Measurements from ENCODE around the gene LCE3C.

LCE3C gene

DNA sequence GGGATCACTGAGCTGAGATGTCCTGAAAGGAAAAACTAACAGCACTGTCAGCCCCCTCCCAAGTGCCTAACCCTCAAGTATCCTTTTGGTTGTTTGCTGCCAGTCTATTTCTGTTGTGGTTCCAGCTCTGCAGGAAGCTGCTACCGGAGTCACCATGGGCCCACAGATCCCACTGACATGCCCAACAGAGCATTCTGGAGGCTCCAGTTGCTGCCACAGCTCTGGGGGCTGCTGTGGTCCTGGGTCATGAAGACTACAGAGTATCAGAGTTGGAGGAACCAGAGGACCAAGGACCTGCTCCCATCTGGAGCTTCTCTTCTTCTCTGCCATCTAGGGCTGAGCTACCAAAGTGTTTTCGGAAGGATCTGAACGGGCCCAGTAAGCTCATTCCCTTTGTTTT is 22.0 kb downstream of the LCE3C start:
- H3K9ac ChIP-seq (ENCODE audit: low read length) = no peak overlapping the region
- no peak for DNase-seq (ENCODE audit: low read depth)
- H3K4me1 ChIP-seq (ENCODE audit: control insufficient read depth, insufficient read depth, low read length) = peaks cover 10% of the 10 kb centered on the region
- no peak overlapping the region for H3K4me3 ChIP-seq (ENCODE audit: low read length)
- peaks cover 40% of the 10 kb centered on the region for H3K9me3 ChIP-seq (ENCODE audit: control insufficient read depth, low read length)
- H3K36me3 ChIP-seq (ENCODE audit: control insufficient read depth, insufficient read depth, low read length, severe bottlenecking) = no peaks in the 10 kb centered on the region
- peaks cover 4% of the 10 kb centered on the region for H3K27me3 ChIP-seq (replicated peaks; ENCODE audit: control insufficient read depth, insufficient read depth, low read length)

- Histone ChIP-seq H3K27me3 (replicated peaks; ENCODE audit: control insufficient read depth, insufficient read depth, low read length) (peaks cover 4% of the 10 kb centered on the region), H3K9me3 (ENCODE audit: control insufficient read depth, low read length) (peaks cover 36% of the 10 kb centered on the region), H3K9ac (ENCODE audit: low read length) (no peak within 1 kb of the TSS), H3K4me1 (ENCODE audit: control insufficient read depth, insufficient read depth, low read length) (peaks cover 10% of the 10 kb centered on the region), H3K36me3 (ENCODE audit: control insufficient read depth, insufficient read depth, low read length, severe bottlenecking) (no peaks in the 10 kb centered on the region), H3K4me3 (ENCODE audit: low read length) (no peak within 1 kb of the TSS)
- DNase-seq (ENCODE audit: low read depth) = no peak
Measured at GRCh38 chr1:152622803-152623202, 22.8 kb downstream of the LCE3C start, which contains the start of gene LCE3A. Gene LCE3A (minus strand): TSS chr1:152623103. CDS start chr1:152623103, 0 bp downstream.

DNA sequence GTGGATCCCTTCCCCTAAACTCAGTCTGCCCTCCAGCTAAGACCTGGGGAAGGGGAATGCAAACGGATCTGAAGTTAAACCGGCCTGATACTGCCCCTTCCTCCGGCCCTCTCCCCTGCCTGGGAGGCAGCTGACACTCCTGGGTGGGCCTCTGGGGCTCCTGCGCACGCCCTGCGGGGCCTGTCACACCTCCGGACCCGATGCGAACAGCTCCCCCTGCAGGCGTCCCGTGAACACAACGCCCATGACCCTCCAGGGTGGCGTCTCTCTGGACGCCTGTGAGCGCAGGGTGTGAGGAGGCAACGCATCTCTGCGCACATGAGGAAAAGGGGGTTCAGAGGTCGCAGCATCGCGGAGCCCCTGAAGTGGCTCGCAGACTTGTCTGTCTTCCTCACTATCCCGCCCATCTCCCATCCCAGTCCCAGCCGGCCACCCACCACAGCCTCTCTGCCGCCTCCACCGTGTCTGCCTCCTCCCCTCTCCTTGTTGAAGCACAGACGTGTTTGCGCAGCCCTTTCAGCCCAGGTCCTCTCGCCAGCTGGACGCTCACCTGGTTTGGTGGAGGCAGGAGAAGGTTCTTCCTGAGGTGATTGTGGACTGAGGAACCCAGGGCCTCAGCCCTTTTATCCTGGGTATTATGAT is 23.3 kb downstream of the LCE3C start:
- Histone ChIP-seq H3K4me1 (ENCODE audit: control insufficient read depth, insufficient read depth, low read length) (peaks cover 10% of the 10 kb centered on the region), H3K27me3 (replicated peaks; ENCODE audit: control insufficient read depth, insufficient read depth, low read length) (peaks cover 4% of the 10 kb centered on the region), H3K4me3 (ENCODE audit: low read length) (no peak overlapping the region), H3K9me3 (ENCODE audit: control insufficient read depth, low read length) (peaks cover 31% of the 10 kb centered on the region), H3K36me3 (ENCODE audit: control insufficient read depth, insufficient read depth, low read length, severe bottlenecking) (no peaks in the 10 kb centered on the region), H3K9ac (ENCODE audit: low read length) (no peak overlapping the region)
- no peak for DNase-seq (ENCODE audit: low read depth)

- no peak for DNase-seq (ENCODE audit: low read depth)
- H3K4me1 ChIP-seq (ENCODE audit: control insufficient read depth, insufficient read depth, low read length) = peaks cover 19% of the 10 kb centered on the region
- H3K9me3 ChIP-seq (ENCODE audit: control insufficient read depth, low read length) = peaks cover 14% of the 10 kb centered on the region
Measured at GRCh38 chr1:152626744-152627143, 26.7 kb downstream of the LCE3C start.

DNA sequence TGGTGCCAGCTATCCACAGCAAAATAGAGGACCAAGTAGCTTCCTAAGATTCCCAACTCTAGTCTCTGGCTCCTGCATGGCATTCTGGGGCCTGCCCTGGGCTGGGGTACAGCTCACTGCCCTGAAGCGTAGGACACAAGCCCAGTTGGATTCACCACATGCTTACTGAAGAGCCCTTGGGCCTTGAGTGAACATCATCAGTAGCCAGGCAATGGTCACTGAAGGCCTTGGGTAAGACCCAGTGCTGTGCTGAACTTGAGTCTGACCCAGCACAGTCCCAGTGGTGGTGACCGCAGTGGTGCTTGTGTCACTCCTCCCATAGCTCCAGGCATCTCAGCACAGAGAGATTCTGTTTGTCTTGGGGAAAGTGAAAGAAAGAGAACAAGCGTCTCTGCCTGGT is 30.6 kb downstream of the LCE3C start:
- H3K27me3 ChIP-seq (replicated peaks; ENCODE audit: control insufficient read depth, insufficient read depth, low read length) = no peaks in the 10 kb centered on the region
- no peaks in the 10 kb centered on the region for H3K36me3 ChIP-seq (ENCODE audit: control insufficient read depth, insufficient read depth, low read length, severe bottlenecking)
- no peak overlapping the region for H3K9ac ChIP-seq (ENCODE audit: low read length)
- peaks cover 20% of the 10 kb centered on the region for H3K9me3 ChIP-seq (ENCODE audit: control insufficient read depth, low read length)
- DNase-seq (ENCODE audit: low read depth) = no peak
- H3K4me3 ChIP-seq (ENCODE audit: low read length) = no peak overlapping the region
- H3K4me1 ChIP-seq (ENCODE audit: control insufficient read depth, insufficient read depth, low read length) = peaks cover 11% of the 10 kb centered on the region

More at GRCh38 chr1:152626744-152627143, 26.7 kb downstream of the LCE3C start:
- no peaks in the 10 kb centered on the region for H3K36me3 ChIP-seq (ENCODE audit: control insufficient read depth, insufficient read depth, low read length, severe bottlenecking)
- no peak overlapping the region for H3K4me3 ChIP-seq (ENCODE audit: low read length)
- peaks cover 4% of the 10 kb centered on the region for H3K27me3 ChIP-seq (replicated peaks; ENCODE audit: control insufficient read depth, insufficient read depth, low read length)
- no peak overlapping the region for H3K9ac ChIP-seq (ENCODE audit: low read length)

DNA sequence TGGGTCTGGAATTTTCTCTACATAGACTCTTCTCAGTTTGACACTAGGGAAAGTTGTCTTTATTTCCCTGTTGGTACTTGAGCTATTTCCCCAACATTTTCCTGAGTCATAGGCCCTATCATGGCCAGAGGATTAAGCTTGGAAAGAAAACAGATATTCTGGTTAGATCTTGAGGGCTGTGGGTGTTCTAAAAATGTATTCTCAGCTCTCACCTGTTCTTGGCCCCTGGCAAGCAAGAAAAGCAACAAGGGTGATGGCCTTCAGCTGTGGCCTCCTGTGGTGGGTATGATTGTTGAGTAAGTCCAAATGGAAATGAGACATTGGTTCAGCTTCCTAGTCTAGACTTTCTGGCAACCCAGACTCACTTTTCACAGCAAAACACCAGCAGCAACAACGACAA is 40.3 kb downstream of the LCE3C start:
- H3K27me3 ChIP-seq (replicated peaks; ENCODE audit: control insufficient read depth, insufficient read depth, low read length) = no peaks in the 10 kb centered on the region
- no peaks in the 10 kb centered on the region for H3K4me1 ChIP-seq (ENCODE audit: control insufficient read depth, insufficient read depth, low read length)
- H3K9me3 ChIP-seq (ENCODE audit: control insufficient read depth, low read length) = peaks cover 7% of the 10 kb centered on the region
- H3K9ac ChIP-seq (ENCODE audit: low read length) = no peak overlapping the region
- no peak for DNase-seq (ENCODE audit: low read depth)
- H3K36me3 ChIP-seq (ENCODE audit: control insufficient read depth, insufficient read depth, low read length, severe bottlenecking) = no peaks in the 10 kb centered on the region
- H3K4me3 ChIP-seq (ENCODE audit: low read length) = no peak overlapping the region

GRCh38 chr1:152643945-152644344 is 43.9 kb downstream of the LCE3C start:
- Histone ChIP-seq H3K9me3 (ENCODE audit: control insufficient read depth, low read length) (peaks cover under 1% of the 10 kb centered on the region), H3K27me3 (replicated peaks; ENCODE audit: control insufficient read depth, insufficient read depth, low read length) (no peaks in the 10 kb centered on the region), H3K4me1 (ENCODE audit: control insufficient read depth, insufficient read depth, low read length) (no peaks in the 10 kb centered on the region), H3K4me3 (ENCODE audit: low read length) (no peak overlapping the region), H3K36me3 (ENCODE audit: control insufficient read depth, insufficient read depth, low read length, severe bottlenecking) (no peaks in the 10 kb centered on the region), H3K9ac (ENCODE audit: low read length) (no peak overlapping the region)
- DNase-seq (ENCODE audit: low read depth) = no peak

DNA sequence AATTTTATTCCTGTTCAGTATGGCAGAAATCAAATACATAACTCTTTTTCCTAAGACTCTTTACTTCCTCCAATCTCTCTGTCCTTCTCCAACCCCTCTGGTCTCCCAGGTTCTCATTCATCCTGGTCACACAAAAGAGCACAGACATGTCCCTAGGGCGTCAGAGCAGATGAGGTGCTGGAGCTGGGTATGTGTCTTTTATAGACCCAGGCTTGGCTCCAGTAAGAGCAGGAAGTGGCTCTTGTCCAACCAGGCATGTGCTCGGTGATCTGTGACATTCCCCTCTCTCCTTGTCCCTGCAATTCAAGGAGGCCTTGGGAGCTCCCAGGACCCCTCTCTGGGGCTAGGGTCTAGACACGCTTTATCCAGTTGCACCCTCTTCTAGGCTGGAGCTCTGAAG is 45.1 kb downstream of the LCE3C start:
- Histone ChIP-seq H3K9me3 (ENCODE audit: control insufficient read depth, low read length) (no peaks in the 10 kb centered on the region), H3K4me1 (ENCODE audit: control insufficient read depth, insufficient read depth, low read length) (no peaks in the 10 kb centered on the region), H3K27me3 (replicated peaks; ENCODE audit: control insufficient read depth, insufficient read depth, low read length) (no peaks in the 10 kb centered on the region), H3K36me3 (ENCODE audit: control insufficient read depth, insufficient read depth, low read length, severe bottlenecking) (no peaks in the 10 kb centered on the region), H3K9ac (ENCODE audit: low read length) (no peak overlapping the region), H3K4me3 (ENCODE audit: low read length) (no peak overlapping the region)
- DNase-seq (ENCODE audit: low read depth) = no peak

DNA sequence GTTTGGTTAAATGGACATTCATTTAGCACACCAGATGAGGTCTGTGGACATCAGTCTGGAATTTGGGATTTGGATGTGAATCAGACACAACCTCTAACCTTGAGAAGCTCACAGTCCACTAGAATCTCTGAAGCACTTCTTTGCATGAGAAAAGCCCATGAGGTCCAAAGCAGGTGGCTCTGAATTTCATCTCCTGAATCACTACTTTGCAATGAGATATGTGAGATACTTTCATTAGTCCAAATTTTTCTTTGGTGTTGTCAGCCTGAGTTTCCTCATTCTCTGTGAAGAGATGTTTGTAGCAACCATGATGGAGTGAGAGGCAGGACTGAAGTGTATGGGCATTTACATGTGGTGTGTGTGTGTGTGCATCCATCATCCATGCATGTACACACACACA is 46.6 kb downstream of the LCE3C start:
- no peak overlapping the region for H3K9ac ChIP-seq (ENCODE audit: low read length)
- H3K4me1 ChIP-seq (ENCODE audit: control insufficient read depth, insufficient read depth, low read length) = no peaks in the 10 kb centered on the region
- H3K9me3 ChIP-seq (ENCODE audit: control insufficient read depth, low read length) = no peaks in the 10 kb centered on the region
- DNase-seq (ENCODE audit: low read depth) = no peak
- H3K27me3 ChIP-seq (replicated peaks; ENCODE audit: control insufficient read depth, insufficient read depth, low read length) = no peaks in the 10 kb centered on the region
- H3K4me3 ChIP-seq (ENCODE audit: low read length) = no peak overlapping the region
- no peaks in the 10 kb centered on the region for H3K36me3 ChIP-seq (ENCODE audit: control insufficient read depth, insufficient read depth, low read length, severe bottlenecking)
